Ishikawa (cell line): ENCODE results near the gene KRTAP2-3.
"Not testable (repeated sequence)": the region's sequence is repeated elsewhere in the genome, so short reads cannot be mapped to it uniquely, and the experiment has no call there.

ENCODE experiments used
- CEBPB ChIP-seq: IDR thresholded peaks from 2 replicates; pipeline ENCODE4 v1.6.1; 2012
- CREB1 ChIP-seq: IDR thresholded peaks from 2 replicates; pipeline ENCODE4 v1.6.1; 2012; ENCODE audit warnings: low read depth
- EGR1 ChIP-seq: IDR thresholded peaks from 2 replicates; pipeline ENCODE4 v1.6.1; 2012
- EP300 ChIP-seq: IDR thresholded peaks from 2 replicates; pipeline ENCODE4 v1.6.1; 2012; ENCODE audit warnings: borderline replicate concordance
- FOXM1 ChIP-seq: IDR thresholded peaks from 2 replicates; pipeline ENCODE4 v1.6.1; 2012; ENCODE audit warnings: low read depth, borderline replicate concordance
- NFIC ChIP-seq: IDR thresholded peaks from 2 replicates; pipeline ENCODE4 v1.6.1; 2012
- RAD21 ChIP-seq: IDR thresholded peaks from 2 replicates; pipeline ENCODE4 v1.6.1; 2012; ENCODE audit warnings: low read depth
- REST ChIP-seq: IDR thresholded peaks from 2 replicates; pipeline ENCODE4 v1.6.1; 2012; ENCODE audit warnings: low read depth, mild to moderate bottlenecking
- TAF1 ChIP-seq: IDR thresholded peaks from 2 replicates; pipeline ENCODE4 v1.6.1; 2012; ENCODE audit warnings: low read depth, mild to moderate bottlenecking
- TCF12 ChIP-seq: IDR thresholded peaks from 2 replicates; pipeline ENCODE4 v1.6.1; 2012; ENCODE audit warnings: low read depth
- TEAD4 ChIP-seq: IDR thresholded peaks from 2 replicates; pipeline ENCODE4 v1.6.1; 2012
- YY1 ChIP-seq: IDR thresholded peaks from 2 replicates; pipeline ENCODE4 v1.6.1; 2012; ENCODE audit warnings: low read depth
- ZBTB7A ChIP-seq: IDR thresholded peaks from 2 replicates; pipeline ENCODE4 v1.6.1; 2012; ENCODE audit warnings: low read depth
- TF ChIP-seq, protein P1 (sequence below): IDR thresholded peaks from 2 replicates; pipeline ENCODE4 v1.6.1; 2012
- TF ChIP-seq, protein P2 (sequence below): IDR thresholded peaks from 2 replicates; pipeline ENCODE4 v1.6.1; 2012

Gene KRTAP2-3

GRCh38 chr17:41057547-41057946, 2.4 kb downstream of the KRTAP2-3 start:
- TF ChIP-seq EGR1, result no peak

DNA sequence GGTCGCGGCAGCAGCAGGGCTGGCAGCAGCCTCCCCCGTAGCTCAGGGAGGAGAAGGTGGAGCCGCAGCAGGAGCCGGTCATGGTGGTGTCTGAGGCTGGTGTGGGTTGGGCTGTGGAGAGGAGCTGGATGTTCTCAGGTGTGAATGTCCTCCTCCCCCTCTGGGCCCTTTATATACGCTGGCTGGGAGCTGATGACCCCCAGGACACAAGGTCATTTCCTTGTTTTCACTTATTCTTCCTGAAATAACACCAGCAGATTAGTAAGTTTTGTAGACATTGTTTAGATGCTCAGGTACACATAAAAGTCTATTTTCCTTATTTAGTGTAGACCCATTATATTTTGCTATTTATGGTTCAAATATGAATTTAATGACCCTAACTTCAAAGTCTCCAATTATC, 4.8 kb downstream of the KRTAP2-3 start, which contains the start of gene KRTAP2-2:
KRTAP2-2 (minus strand) TSS at position 101 of the 400 bp plus-strand sequence; CDS start at position 82, 19 bp downstream.
- not testable (repeated sequence) for TF ChIP-seq EGR1, FOXM1, EP300

DNA sequence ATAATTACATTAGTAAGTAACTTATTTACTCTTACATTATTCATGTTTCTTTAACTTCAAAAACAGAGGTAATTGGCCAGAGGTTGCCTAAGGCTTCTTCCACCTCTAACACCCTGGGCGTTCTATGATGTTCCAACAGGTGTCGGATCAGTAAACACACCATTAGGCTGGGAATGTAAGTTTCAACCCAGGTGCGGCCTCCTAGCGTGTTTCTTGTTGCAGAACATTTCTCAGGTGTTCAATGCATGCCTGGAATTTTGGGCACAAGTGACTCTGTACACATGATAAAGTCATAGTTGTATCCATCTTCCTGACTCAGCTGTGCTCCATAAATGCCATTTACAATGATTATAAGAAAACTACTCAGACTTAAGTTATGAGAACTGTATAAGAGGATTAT, 5.9 kb downstream of the KRTAP2-3 start:
- TF ChIP-seq CREB1 (no peak), YY1 (no peak), TEAD4 (peak; percentile 97), TAF1 (no peak), CEBPB (peak; percentile 53; the same call in 1 of the 2 replicates), NFIC (peak; percentile 64), RAD21 (no peak), REST (no peak), ZBTB7A (no peak), EGR1 (no peak), EP300 (peak; percentile 91), TCF12 (peak; percentile 99), FOXM1 (peak; percentile 74)
- TF ChIP-seq, protein P1, sequence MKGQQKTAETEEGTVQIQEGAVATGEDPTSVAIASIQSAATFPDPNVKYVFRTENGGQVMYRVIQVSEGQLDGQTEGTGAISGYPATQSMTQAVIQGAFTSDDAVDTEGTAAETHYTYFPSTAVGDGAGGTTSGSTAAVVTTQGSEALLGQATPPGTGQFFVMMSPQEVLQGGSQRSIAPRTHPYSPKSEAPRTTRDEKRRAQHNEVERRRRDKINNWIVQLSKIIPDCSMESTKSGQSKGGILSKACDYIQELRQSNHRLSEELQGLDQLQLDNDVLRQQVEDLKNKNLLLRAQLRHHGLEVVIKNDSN, result no peak
- TF ChIP-seq, protein P2, sequence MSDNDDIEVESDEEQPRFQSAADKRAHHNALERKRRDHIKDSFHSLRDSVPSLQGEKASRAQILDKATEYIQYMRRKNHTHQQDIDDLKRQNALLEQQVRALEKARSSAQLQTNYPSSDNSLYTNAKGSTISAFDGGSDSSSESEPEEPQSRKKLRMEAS, result peak; percentile 30; the same call in 1 of the 2 replicates

DNA sequence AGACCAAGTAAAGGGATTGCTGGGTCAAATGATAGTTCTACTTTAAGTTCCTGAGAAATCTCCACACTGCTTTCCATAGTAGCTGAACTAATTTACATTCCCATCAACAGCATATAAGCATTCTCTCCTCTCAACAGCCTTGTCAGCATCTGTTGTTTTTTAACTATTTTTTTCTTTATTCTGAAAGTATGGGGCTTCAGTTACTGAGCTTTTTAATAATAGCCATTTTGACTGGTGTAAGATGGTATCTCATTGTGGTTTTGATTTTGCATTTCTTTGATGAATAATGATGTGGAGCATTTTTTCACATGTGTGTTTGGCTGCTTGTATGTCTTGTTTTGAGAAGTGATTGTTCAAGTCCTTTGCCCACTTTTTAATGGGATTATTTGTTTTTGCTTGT, 7.3 kb downstream of the KRTAP2-3 start:
- TF ChIP-seq EGR1, result no peak
- TF ChIP-seq, protein P2, result no peak
- no peak for TF ChIP-seq REST
- no peak for TF ChIP-seq RAD21
- TF ChIP-seq TAF1, result no peak

- no peak for TF ChIP-seq TCF12
- TF ChIP-seq CREB1, result no peak
Observed at GRCh38 chr17:41049110-41049509, 10.8 kb downstream of the KRTAP2-3 start.

DNA sequence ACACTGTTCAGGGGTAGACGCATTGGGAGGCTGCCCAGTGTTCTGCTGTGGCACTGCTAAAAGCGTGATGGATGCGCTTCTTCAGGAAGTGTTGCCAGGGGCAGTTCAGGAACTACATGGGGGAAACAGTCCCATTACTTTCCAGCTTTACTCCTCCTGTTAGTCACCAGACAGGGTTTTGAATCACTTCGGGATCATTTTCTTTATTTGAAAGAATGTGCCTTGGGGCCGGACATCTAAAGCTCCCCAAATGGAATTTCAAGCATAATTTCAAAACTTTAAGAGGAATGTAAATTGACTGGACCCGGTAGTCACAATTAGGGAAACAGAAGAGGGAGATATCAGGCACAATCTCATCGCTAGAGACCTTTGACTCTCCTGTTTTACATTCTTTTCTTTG, 11.5 kb downstream of the KRTAP2-3 start:
- no peak for TF ChIP-seq NFIC

DNA sequence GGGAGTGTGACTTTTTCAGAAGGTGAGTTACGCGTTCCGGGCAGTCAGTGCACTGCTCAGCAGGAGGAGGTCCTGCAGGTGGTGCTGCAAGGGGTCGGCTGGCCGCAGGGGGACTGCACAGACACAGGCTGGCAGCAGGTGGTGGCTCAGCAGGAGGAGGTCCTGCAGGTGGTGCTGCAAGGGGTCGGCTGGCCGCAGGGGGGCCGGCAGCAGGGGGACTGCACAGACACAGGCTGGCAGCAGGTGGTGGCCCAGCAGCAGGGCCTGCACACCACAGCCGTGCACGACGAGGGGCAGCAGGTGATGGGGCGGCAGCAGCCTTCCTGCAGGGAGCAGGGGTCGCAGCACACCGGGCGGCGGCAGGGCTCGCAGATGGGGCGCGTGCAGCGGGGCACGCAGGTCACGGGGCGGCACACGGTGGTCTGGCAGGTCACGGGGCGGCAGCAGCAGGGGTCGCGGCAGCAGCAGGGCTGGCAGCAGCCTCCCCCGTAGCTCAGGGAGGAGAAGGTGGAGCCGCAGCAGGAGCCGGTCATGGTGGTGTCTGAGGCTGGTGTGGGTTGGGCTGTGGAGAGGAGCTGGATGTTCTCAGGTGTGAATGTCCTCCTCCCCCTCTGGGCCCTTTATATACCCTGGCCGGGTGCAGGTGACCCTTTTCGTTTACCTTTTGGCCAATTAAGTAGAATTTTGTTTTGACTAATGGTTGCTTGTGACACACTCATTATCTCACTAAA, 13.0 kb downstream of the KRTAP2-3 start, which contains the start of gene KRTAP2-1:
KRTAP2-1 (minus strand) TSS at position 582 of the 731 bp plus-strand sequence; CDS start at position 533, 49 bp downstream.
- peak; percentile 62 for TF ChIP-seq TCF12

DNA sequence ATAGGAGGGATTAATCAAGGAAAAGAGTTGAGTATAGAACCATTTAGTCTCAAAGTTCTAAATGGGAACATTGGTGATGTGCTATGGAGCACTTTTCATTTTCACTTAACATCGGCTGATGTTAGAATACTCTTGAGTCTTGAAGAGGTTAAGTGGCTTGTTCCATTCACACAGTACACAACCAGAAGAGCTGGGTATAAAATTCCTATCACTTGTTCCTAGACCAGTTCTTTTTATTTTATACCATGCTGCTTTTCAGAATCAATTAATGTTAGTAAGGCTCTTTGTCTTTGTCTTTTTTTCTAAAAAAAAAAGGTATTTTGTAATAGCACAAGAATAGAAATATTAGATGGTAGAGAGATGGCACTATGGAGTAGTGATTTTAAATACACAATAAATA, 17.0 kb downstream of the KRTAP2-3 start:
- TF ChIP-seq YY1 (no peak), TEAD4 (no peak), CEBPB (no peak), REST (no peak), NFIC (no peak), EGR1 (no peak), CREB1 (no peak), RAD21 (no peak)
- TF ChIP-seq, protein P1, result no peak
